NCI-H1436 treated with DMSO at 0.1 percent for 48 hours (cell line): ENCODE data around the gene MEIS2.

Experiments used
- DNase-seq: peaks from one replicate; lab custom pipeline; 2025; lab: John Stamatoyannopoulos, UW

Gene MEIS2

GRCh38 chr15:36936613-36937012 is 163.7 kb downstream of the MEIS2 start:
- no peak for DNase-seq

GRCh38 chr15:36933255-36933990 is 166.9 kb downstream of the MEIS2 start:
- no peak for DNase-seq

- DNase-seq = no peak
These were observed 168.3 kb downstream of the MEIS2 start for GRCh38 chr15:36932070-36932469.

- DNase-seq = no peak
These were observed 168.9 kb downstream of the MEIS2 start for GRCh38 chr15:36931434-36931833.

- DNase-seq = no peak
These were observed 173.9 kb downstream of the MEIS2 start for GRCh38 chr15:36926427-36926825.

GRCh38 chr15:36925653-36926426 is 174.5 kb downstream of the MEIS2 start:
- DNase-seq = peak; percentile 72

GRCh38 chr15:36925049-36925448 is 175.3 kb downstream of the MEIS2 start:
- DNase-seq = no peak

GRCh38 chr15:36924034-36924433 is 176.3 kb downstream of the MEIS2 start:
- no peak for DNase-seq

GRCh38 chr15:36921484-36922091 is 178.8 kb downstream of the MEIS2 start:
- DNase-seq = no peak

- no peak for DNase-seq
These were observed 182.7 kb downstream of the MEIS2 start for GRCh38 chr15:36917411-36918267.

GRCh38 chr15:36914960-36915808 is 185.2 kb downstream of the MEIS2 start:
- DNase-seq = no peak

GRCh38 chr15:36914466-36914865 is 185.9 kb downstream of the MEIS2 start:
- DNase-seq = no peak

- no peak for DNase-seq
These were observed 188.0 kb downstream of the MEIS2 start for GRCh38 chr15:36912311-36912712.

GRCh38 chr15:36911322-36911944 is 188.9 kb downstream of the MEIS2 start:
- DNase-seq = no peak

GRCh38 chr15:36908991-36909390 is 191.4 kb downstream of the MEIS2 start:
- no peak for DNase-seq

GRCh38 chr15:36907295-36907694 is 193.1 kb downstream of the MEIS2 start:
- DNase-seq = no peak

GRCh38 chr15:36905908-36906307 is 194.4 kb downstream of the MEIS2 start:
- DNase-seq = no peak

GRCh38 chr15:36904715-36905114 is 195.6 kb downstream of the MEIS2 start:
- DNase-seq = no peak

- DNase-seq = no peak
These were observed 196.3 kb downstream of the MEIS2 start for GRCh38 chr15:36903922-36904556.

- DNase-seq = no peak
These were observed 197.2 kb downstream of the MEIS2 start for GRCh38 chr15:36903195-36903594.
